T-cell (primary cell): ENCODE measurements around the gene RAB40B. TPM values are rescaled to one million over a fixed set of nuclear protein-coding genes. Genes with fewer than 3 reads are reported as not detected.

Source experiments
- ATAC-seq, 4 experiments: fragments of 200-7000 bp in 3 of 4; fragments of 150-1000 bp in 1 of 4; cut with Tn5 transposase; replicated peaks in 1 of 4; 1 replicate in 3 of 4; 2 replicates in 1 of 4; pipeline ENCODE4 v1.10.0; 2021; ENCODE audit warnings: moderate library complexity in 3 of 4, mild to moderate bottlenecking in 2 of 4, moderate number of reproducible peaks in 1 of 4
- CTCF ChIA-PET, 2 donors: fragments of 300-600 bp; sonication (Branson Sonifier 250); formaldehyde crosslinking; loops; one replicate each; lab custom pipeline; 2022; ENCODE audit warnings: antibody characterized with exemption in 2 of 2; lab: Charles Lee
- POLR2A ChIA-PET, 2 donors: fragments of 300-600 bp; sonication (Branson Sonifier 250); formaldehyde crosslinking; loops; one replicate each; lab custom pipeline; 2022; ENCODE audit warnings: antibody characterized with exemption in 2 of 2; lab: Charles Lee
- DNase-seq, 35 experiments: peaks; one replicate each; pipeline versions ENCODE4 v3.0.0 to v3.0.0-alpha.2; 2013 to 2023
- H3K27ac ChIP-seq: one replicate; pipeline ENCODE4 v1.5.1; 2013; ENCODE audit warnings: low read length
- H3K27me3 ChIP-seq, 2 experiments: replicated peaks in 1 of 2; 1 replicate in 1 of 2; 2 replicates in 1 of 2; pipeline versions ENCODE4 v1.6.1 to v1.7.0; 2013; ENCODE audit warnings: low read length in 1 of 2, mixed read lengths in 1 of 2; ENCODE audit not compliant: control insufficient read depth in 2 of 2, insufficient read depth in 2 of 2; ENCODE audit errors: extremely low read depth in 1 of 2
- H3K36me3 ChIP-seq, 2 donors: 1 replicate in 1 of 2; 2 replicates in 1 of 2; pipeline versions ENCODE4 v1.6.1 to v1.7.0; 2013; ENCODE audit warnings: low read length in 1 of 2; ENCODE audit not compliant: control insufficient read depth in 2 of 2, insufficient read depth in 1 of 2; ENCODE audit errors: extremely low read depth in 1 of 2
- H3K4me1 ChIP-seq, 2 experiments: 1 replicate in 1 of 2; 2 replicates in 1 of 2; pipeline versions ENCODE4 v1.6.1 to v1.7.0; 2013; ENCODE audit warnings: low read length in 2 of 2, mixed read lengths in 1 of 2; ENCODE audit not compliant: insufficient read depth in 2 of 2, control insufficient read depth in 1 of 2; ENCODE audit errors: extremely low read depth in 1 of 2
- H3K4me3 ChIP-seq, 2 donors: 1 replicate in 1 of 2; 2 replicates in 1 of 2; pipeline versions ENCODE4 v1.5.1 to v1.7.0; 2013; ENCODE audit warnings: mild to moderate bottlenecking in 2 of 2, low read length in 1 of 2, moderate library complexity in 1 of 2; ENCODE audit not compliant: control insufficient read depth in 1 of 2; ENCODE audit errors: extremely low read depth in 1 of 2
- H3K9me3 ChIP-seq: 2 replicates; pipeline ENCODE4 v1.7.0; 2013
- H3K27ac Mint-ChIP-seq, 2 donors: one replicate each; pipeline ENCODE4 v1.8.0; 2020 to 2021; ENCODE audit warnings: mild to moderate bottlenecking in 2 of 2, mixed read lengths in 2 of 2
- H3K27me3 Mint-ChIP-seq, 2 donors: one replicate each; pipeline ENCODE4 v1.8.0; 2021 to 2022; ENCODE audit warnings: mixed read lengths in 2 of 2
- H3K36me3 Mint-ChIP-seq: one replicate; pipeline ENCODE4 v1.8.0; 2021; ENCODE audit warnings: mixed read lengths
- H3K4me1 Mint-ChIP-seq, 3 donors: one replicate each; pipeline ENCODE4 v1.8.0; 2020 to 2022; ENCODE audit warnings: mixed read lengths in 3 of 3, mild to moderate bottlenecking in 1 of 3
- H3K4me3 Mint-ChIP-seq, 3 donors: one replicate each; pipeline ENCODE4 v1.8.0; 2020 to 2022; ENCODE audit warnings: mild to moderate bottlenecking in 3 of 3, mixed read lengths in 3 of 3, moderate library complexity in 3 of 3
- H3K9me3 Mint-ChIP-seq, 3 donors: one replicate each; pipeline ENCODE4 v1.8.0; 2020 to 2022; ENCODE audit warnings: mixed read lengths in 3 of 3
- WGBS: methylation state at CpG from one replicate; pipeline ENCODE4 v1.1.5; 2013; ENCODE audit warnings: missing lambda C conversion rate; ENCODE audit not compliant: insufficient coverage; 5-methylcytosine and 5-hydroxymethylcytosine counted together
- total RNA-seq, 35 experiments: library from RNA in 6 of 35; stranded (reverse) in 6 of 35; fragments of 120-200 nt in 1 of 35; gene quantifications; one replicate each; pipeline versions ENCODE4 v1.2.1 to v1.2.4 and lab custom pipeline; 2013 to 2026

Gene RAB40B
- total RNA-seq, 5 donors from 2014 or later (not counting 1 experiment from before 2014, with no cell fraction given) = 4.4 to 8.7 (median 7.1) TPM

- no peak overlapping the region for H3K4me3 ChIP-seq
- CTCF ChIA-PET = interaction anchor here in 1 of 2 donors (1.4 kb wide), 1 partner anchor 113 kb away, joined by 3 read pairs; no protein-coding TSS in a partner anchor
- H3K27ac Mint-ChIP-seq = no peak overlapping the region
Measured at GRCh38 chr17:82668631-82669099, 29.8 kb downstream of the RAB40B start.

GRCh38 chr17:82668024-82668630, 30.4 kb downstream of the RAB40B start:
- Histone ChIP-seq H3K27me3 (no peaks in the 10 kb centered on the region), H3K9me3 (no peaks in the 10 kb centered on the region), H3K27ac (no peak overlapping the region), H3K36me3 (no peaks in the 10 kb centered on the region), H3K4me3 (no peak overlapping the region), H3K4me1 (peaks cover 0 to 5% of the 10 kb centered on the region in 2 experiments)
- ChIA-PET POLR2A (no interaction called here), CTCF (interaction anchor here in 1 of 2 donors (0.5 to 1.4 kb wide), 2 partner anchors 104 to 114 kb away, joined by 3 read pairs; no protein-coding TSS in a partner anchor)
- DNase-seq (no peak), ATAC-seq (peak in 2 of 4 experiments; percentile 12 to 22)
- Mint-ChIP-seq H3K4me1 (peaks cover 5 to 13% (median 10%) of the 10 kb centered on the region in 3 donors), H3K36me3 (peaks cover 3% of the 10 kb centered on the region), H3K4me3 (no peak overlapping the region), H3K27ac (no peak overlapping the region), H3K9me3 (no peaks in the 10 kb centered on the region), H3K27me3 (no peaks in the 10 kb centered on the region)
- 77% methylated on average over 9 of the region's 16 CpGs for WGBS

More at GRCh38 chr17:82668631-82669099, 29.8 kb downstream of the RAB40B start:
- H3K4me1 Mint-ChIP-seq = peaks cover 5 to 13% (median 12%) of the 10 kb centered on the region in 3 donors
- ATAC-seq = peak; percentile 77 to 92 (median 80)
- no peak overlapping the region for H3K4me3 Mint-ChIP-seq
- H3K36me3 ChIP-seq = no peaks in the 10 kb centered on the region
- H3K27ac ChIP-seq = no peak overlapping the region
- H3K9me3 Mint-ChIP-seq = no peaks in the 10 kb centered on the region
- H3K27me3 Mint-ChIP-seq = no peaks in the 10 kb centered on the region
- peaks cover 3% of the 10 kb centered on the region for H3K36me3 Mint-ChIP-seq
- H3K9me3 ChIP-seq = no peaks in the 10 kb centered on the region
- 38% methylated on average over 17 of the region's 20 CpGs for WGBS
- POLR2A ChIA-PET = no interaction called here
- peaks cover 0 to 5% of the 10 kb centered on the region in 2 experiments for H3K4me1 ChIP-seq
- DNase-seq = peak in 25 of 35 experiments; percentile 6 to 51 (median 30)
- H3K27me3 ChIP-seq = no peaks in the 10 kb centered on the region

GRCh38 chr17:82667668-82668000, 30.9 kb downstream of the RAB40B start:
- Mint-ChIP-seq H3K27ac (no peak overlapping the region), H3K36me3 (peaks cover 3% of the 10 kb centered on the region), H3K4me3 (no peak overlapping the region), H3K4me1 (peaks cover 5 to 13% (median 10%) of the 10 kb centered on the region in 3 donors), H3K27me3 (no peaks in the 10 kb centered on the region), H3K9me3 (no peaks in the 10 kb centered on the region)
- DNase-seq = no peak
- CTCF ChIA-PET = interaction anchor here in 1 of 2 donors (0.5 to 1.4 kb wide), 2 partner anchors 105 to 114 kb away, joined by 3 read pairs; no protein-coding TSS in a partner anchor
- WGBS = 92% methylated on average over 15 of the region's 15 CpGs
- H3K9me3 ChIP-seq = no peaks in the 10 kb centered on the region
- H3K4me3 ChIP-seq = no peak overlapping the region
- ATAC-seq = no peak
- H3K27ac ChIP-seq = no peak overlapping the region
- H3K27me3 ChIP-seq = no peaks in the 10 kb centered on the region
- no peaks in the 10 kb centered on the region for H3K36me3 ChIP-seq
- H3K4me1 ChIP-seq = peaks cover 0 to 5% of the 10 kb centered on the region in 2 experiments
- POLR2A ChIA-PET = no interaction called here

DNA sequence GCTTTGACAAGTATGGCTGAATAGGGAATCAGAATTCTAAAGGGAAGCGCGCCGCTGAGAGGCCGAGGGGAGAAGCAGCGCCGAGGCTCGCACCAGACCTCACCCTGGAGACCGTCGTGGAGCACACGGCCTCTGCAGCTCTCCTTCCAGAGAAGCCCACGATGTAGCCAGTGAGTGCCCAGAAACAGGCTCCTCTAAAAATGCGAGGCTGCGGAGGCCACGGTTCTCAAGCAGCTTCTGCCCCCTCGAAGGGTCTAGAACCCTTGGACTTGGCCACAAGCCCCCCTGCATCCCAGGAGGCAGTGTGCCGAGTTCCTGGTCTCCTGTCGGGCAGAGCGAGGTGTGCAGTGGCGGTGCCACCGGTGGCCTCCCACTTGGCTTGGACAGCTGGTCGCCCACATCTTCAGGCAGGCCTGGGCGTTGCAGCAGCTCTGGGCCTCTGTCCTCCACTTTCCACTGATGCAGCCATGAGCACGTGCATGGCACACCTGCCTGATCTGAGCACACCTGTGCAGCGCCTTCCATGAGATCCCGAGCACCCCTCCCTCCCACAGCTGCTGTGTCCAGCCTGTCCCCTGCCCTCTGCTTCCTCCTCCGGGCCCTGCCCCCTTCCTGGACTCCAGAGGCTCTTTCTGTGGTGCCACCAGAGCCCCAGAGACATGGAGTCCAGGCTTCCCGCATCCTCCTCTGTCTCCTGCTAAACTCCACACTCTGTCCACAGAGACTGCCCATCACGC, 31.4 kb downstream of the RAB40B start:
- POLR2A ChIA-PET = no interaction called here

GRCh38 chr17:82665891-82666290, 32.6 kb downstream of the RAB40B start:
- WGBS = 98% methylated on average over 6 of the region's 6 CpGs
- H3K36me3 Mint-ChIP-seq = peaks cover 3% of the 10 kb centered on the region
- Histone ChIP-seq H3K4me3 (no peak overlapping the region), H3K36me3 (peaks cover 0 to 3% of the 10 kb centered on the region in 2 donors), H3K4me1 (peaks cover 0 to 5% of the 10 kb centered on the region in 2 experiments), H3K27me3 (no peaks in the 10 kb centered on the region), H3K27ac (no peak overlapping the region), H3K9me3 (no peaks in the 10 kb centered on the region)
- no peak overlapping the region for H3K27ac Mint-ChIP-seq
- no peak overlapping the region for H3K4me3 Mint-ChIP-seq
- no peaks in the 10 kb centered on the region for H3K9me3 Mint-ChIP-seq
- CTCF ChIA-PET = no interaction called here
- DNase-seq (no peak), ATAC-seq (no peak)
- POLR2A ChIA-PET = no interaction called here
- peaks cover 5 to 8% (median 6%) of the 10 kb centered on the region in 3 donors for H3K4me1 Mint-ChIP-seq
- no peaks in the 10 kb centered on the region for H3K27me3 Mint-ChIP-seq

More for the DNA sequence above, 31.4 kb downstream of the RAB40B start:
- H3K4me3 ChIP-seq = no peak overlapping the region
- DNase-seq = no peak
- CTCF ChIA-PET = no interaction called here
- Mint-ChIP-seq H3K4me3 (no peak overlapping the region), H3K9me3 (no peaks in the 10 kb centered on the region), H3K36me3 (peaks cover 3% of the 10 kb centered on the region), H3K27ac (no peak overlapping the region), H3K27me3 (no peaks in the 10 kb centered on the region), H3K4me1 (peaks cover 5 to 13% (median 10%) of the 10 kb centered on the region in 3 donors)
- H3K4me1 ChIP-seq = peaks cover 0 to 5% of the 10 kb centered on the region in 2 experiments
- H3K9me3 ChIP-seq = no peaks in the 10 kb centered on the region
- no peaks in the 10 kb centered on the region for H3K36me3 ChIP-seq
- no peak for ATAC-seq
- no peaks in the 10 kb centered on the region for H3K27me3 ChIP-seq
- 92% methylated on average over 28 of the region's 28 CpGs for WGBS
- H3K27ac ChIP-seq = no peak overlapping the region

DNA sequence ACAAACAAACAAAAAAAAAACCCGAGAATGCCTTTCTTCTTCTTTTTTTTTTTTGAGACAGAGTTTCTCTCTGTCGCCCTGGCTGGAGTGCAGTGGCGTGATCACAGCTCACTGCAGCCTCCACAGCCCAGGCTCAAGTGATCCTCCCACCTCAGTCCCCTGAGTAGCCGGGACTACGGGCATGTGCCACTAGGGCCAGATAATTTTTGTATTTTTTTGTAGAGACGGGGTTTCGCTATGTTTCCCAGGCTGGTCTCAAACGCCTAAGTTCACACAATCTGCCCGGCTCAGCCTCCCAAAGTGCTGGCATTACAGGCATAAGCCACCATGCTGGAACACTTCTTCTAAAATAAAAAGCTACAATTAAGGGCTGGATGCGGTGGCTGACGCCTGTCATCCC, 33.3 kb downstream of the RAB40B start:
- POLR2A ChIA-PET = no interaction called here

More for the DNA sequence above, 33.3 kb downstream of the RAB40B start:
- H3K36me3 ChIP-seq = peaks cover 0 to 3% of the 10 kb centered on the region in 2 donors
- H3K4me3 ChIP-seq = no peak overlapping the region
- no peak for DNase-seq
- no peak overlapping the region for H3K27ac Mint-ChIP-seq
- no peak for ATAC-seq
- H3K4me1 Mint-ChIP-seq = peaks cover 5 to 6% (median 5%) of the 10 kb centered on the region in 3 donors
- H3K27ac ChIP-seq = no peak overlapping the region
- H3K9me3 ChIP-seq = no peaks in the 10 kb centered on the region
- CTCF ChIA-PET = no interaction called here
- peaks cover 3% of the 10 kb centered on the region for H3K36me3 Mint-ChIP-seq
- H3K4me3 Mint-ChIP-seq = no peak overlapping the region
- no peaks in the 10 kb centered on the region for H3K9me3 Mint-ChIP-seq
- no peaks in the 10 kb centered on the region for H3K27me3 ChIP-seq
- WGBS = 77% methylated on average over 3 of the region's 11 CpGs
- no peaks in the 10 kb centered on the region for H3K27me3 Mint-ChIP-seq
- H3K4me1 ChIP-seq = peaks cover 0 to 5% of the 10 kb centered on the region in 2 experiments
